PFSK-1 (cell line): Measurements from ENCODE around the gene KCNQ4.

ENCODE experiments used
- POLR2AphosphoS5 ChIP-seq: IDR thresholded peaks from 2 replicates; pipeline ENCODE4 v1.6.1; 2012; ENCODE audit warnings: low read depth, mild to moderate bottlenecking, control low read depth, low read length, moderate library complexity
- SIN3A ChIP-seq: IDR thresholded peaks from 2 replicates; pipeline ENCODE4 v1.6.1; 2012; ENCODE audit warnings: mild to moderate bottlenecking, low read length, moderate library complexity, borderline replicate concordance; ENCODE audit not compliant: insufficient read depth
- TAF1 ChIP-seq: IDR thresholded peaks from 2 replicates; pipeline ENCODE4 v1.6.1; 2012; ENCODE audit warnings: low read length, control low read depth, borderline replicate concordance; ENCODE audit not compliant: insufficient read depth
- TF ChIP-seq, protein P1 (sequence below), 2 experiments: IDR thresholded peaks; 2 replicates each; pipeline versions ENCODE4 v1.6.1 to v1.8.0; 2011 to 2012; ENCODE audit warnings: low read depth in 2 of 2, low read length in 2 of 2, control low read depth in 1 of 2, inconsistent platforms in 1 of 2, mild to moderate bottlenecking in 1 of 2, moderate library complexity in 1 of 2; ENCODE audit not compliant: insufficient read depth in 1 of 2

DNA sequence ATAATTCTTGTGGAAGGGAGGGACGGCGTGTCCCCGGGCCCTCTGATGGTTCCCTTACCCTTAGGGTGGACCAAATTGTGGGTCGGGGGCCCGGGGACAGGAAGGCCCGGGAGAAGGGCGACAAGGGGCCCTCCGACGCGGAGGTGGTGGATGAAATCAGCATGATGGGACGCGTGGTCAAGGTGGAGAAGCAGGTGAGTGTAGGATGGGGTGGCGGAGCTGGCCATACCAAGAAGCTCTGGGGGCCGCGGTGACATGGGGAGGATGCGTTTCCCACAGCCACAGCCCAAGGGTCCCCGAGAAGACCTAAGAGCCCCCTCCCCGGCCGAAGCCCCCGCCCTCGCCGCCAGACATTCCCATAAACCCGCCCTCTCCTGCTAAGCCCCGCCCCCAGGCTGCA, 54.0 kb downstream of the KCNQ4 start:
- no peak for TF ChIP-seq POLR2AphosphoS5
- TF ChIP-seq, protein P1, sequence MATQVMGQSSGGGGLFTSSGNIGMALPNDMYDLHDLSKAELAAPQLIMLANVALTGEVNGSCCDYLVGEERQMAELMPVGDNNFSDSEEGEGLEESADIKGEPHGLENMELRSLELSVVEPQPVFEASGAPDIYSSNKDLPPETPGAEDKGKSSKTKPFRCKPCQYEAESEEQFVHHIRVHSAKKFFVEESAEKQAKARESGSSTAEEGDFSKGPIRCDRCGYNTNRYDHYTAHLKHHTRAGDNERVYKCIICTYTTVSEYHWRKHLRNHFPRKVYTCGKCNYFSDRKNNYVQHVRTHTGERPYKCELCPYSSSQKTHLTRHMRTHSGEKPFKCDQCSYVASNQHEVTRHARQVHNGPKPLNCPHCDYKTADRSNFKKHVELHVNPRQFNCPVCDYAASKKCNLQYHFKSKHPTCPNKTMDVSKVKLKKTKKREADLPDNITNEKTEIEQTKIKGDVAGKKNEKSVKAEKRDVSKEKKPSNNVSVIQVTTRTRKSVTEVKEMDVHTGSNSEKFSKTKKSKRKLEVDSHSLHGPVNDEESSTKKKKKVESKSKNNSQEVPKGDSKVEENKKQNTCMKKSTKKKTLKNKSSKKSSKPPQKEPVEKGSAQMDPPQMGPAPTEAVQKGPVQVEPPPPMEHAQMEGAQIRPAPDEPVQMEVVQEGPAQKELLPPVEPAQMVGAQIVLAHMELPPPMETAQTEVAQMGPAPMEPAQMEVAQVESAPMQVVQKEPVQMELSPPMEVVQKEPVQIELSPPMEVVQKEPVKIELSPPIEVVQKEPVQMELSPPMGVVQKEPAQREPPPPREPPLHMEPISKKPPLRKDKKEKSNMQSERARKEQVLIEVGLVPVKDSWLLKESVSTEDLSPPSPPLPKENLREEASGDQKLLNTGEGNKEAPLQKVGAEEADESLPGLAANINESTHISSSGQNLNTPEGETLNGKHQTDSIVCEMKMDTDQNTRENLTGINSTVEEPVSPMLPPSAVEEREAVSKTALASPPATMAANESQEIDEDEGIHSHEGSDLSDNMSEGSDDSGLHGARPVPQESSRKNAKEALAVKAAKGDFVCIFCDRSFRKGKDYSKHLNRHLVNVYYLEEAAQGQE (IDR thresholded peaks at IDR 0.05; ENCODE audit: insufficient read depth in 1 of 2, low read depth in 2 of 2, low read length in 2 of 2), result no peak
- no peak for TF ChIP-seq SIN3A
- no peak for TF ChIP-seq TAF1
